ENCODE results near the gene ABHD16B. TPM values are rescaled to one million over a fixed set of nuclear protein-coding genes. Genes with fewer than 3 reads are reported as not detected.

Gene ABHD16B
- total RNA-seq, 3 donors from 2014 or later (not counting 1 experiment from before 2014, with no cell fraction given), result not detected

GRCh38 chr20:63898882-63899558, 37.7 kb downstream of the ABHD16B start:
- Mint-ChIP-seq H3K9me3 (no peaks in the 10 kb centered on the region), H3K27ac (peak overlapping the region; percentile 66 to 91), H3K36me3 (no peaks in the 10 kb centered on the region), H3K4me1 (peaks cover 51 to 58% of the 10 kb centered on the region in 2 donors), H3K4me3 (no peak overlapping the region), H3K27me3 (ENCODE audit: low read depth in 2 of 2) (no peaks in the 10 kb centered on the region)
- intact Hi-C loops (cut with micrococcal nuclease), result no loop called here
- 88% methylated on average over 10 of the region's 10 CpGs for WGBS (ENCODE audit: insufficient coverage)
- Histone ChIP-seq H3K27ac (ENCODE audit: low read length) (no peak overlapping the region), H3K4me1 (ENCODE audit: control insufficient read depth, insufficient read depth, low read length) (peaks cover 58% of the 10 kb centered on the region), H3K9me3 (ENCODE audit: control insufficient read depth, insufficient read depth, low read length) (no peaks in the 10 kb centered on the region), H3K27me3 (ENCODE audit: control insufficient read depth, insufficient read depth, low read length) (no peaks in the 10 kb centered on the region), H3K36me3 (ENCODE audit: control insufficient read depth, insufficient read depth, low read length) (no peaks in the 10 kb centered on the region), H3K4me3 (ENCODE audit: low read length) (no peak overlapping the region)
- TF ChIP-seq, protein P1, sequence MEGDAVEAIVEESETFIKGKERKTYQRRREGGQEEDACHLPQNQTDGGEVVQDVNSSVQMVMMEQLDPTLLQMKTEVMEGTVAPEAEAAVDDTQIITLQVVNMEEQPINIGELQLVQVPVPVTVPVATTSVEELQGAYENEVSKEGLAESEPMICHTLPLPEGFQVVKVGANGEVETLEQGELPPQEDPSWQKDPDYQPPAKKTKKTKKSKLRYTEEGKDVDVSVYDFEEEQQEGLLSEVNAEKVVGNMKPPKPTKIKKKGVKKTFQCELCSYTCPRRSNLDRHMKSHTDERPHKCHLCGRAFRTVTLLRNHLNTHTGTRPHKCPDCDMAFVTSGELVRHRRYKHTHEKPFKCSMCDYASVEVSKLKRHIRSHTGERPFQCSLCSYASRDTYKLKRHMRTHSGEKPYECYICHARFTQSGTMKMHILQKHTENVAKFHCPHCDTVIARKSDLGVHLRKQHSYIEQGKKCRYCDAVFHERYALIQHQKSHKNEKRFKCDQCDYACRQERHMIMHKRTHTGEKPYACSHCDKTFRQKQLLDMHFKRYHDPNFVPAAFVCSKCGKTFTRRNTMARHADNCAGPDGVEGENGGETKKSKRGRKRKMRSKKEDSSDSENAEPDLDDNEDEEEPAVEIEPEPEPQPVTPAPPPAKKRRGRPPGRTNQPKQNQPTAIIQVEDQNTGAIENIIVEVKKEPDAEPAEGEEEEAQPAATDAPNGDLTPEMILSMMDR (IDR thresholded peaks at IDR 0.05), result no peak
- peak in 1 of 2 donors; percentile 49 for DNase-seq
- ATAC-seq, result no peak

GRCh38 chr20:63900413-63900812, 39.1 kb downstream of the ABHD16B start:
- Mint-ChIP-seq H3K36me3 (no peaks in the 10 kb centered on the region), H3K27ac (peak overlapping the region in 1 of 2 donors; percentile 77), H3K4me3 (no peak overlapping the region), H3K4me1 (peaks cover 53 to 62% of the 10 kb centered on the region in 2 donors), H3K9me3 (no peaks in the 10 kb centered on the region), H3K27me3 (ENCODE audit: low read depth in 2 of 2) (no peaks in the 10 kb centered on the region)
- no peaks in the 10 kb centered on the region for H3K36me3 ChIP-seq (ENCODE audit: control insufficient read depth, insufficient read depth, low read length)
- H3K4me1 ChIP-seq (ENCODE audit: control insufficient read depth, insufficient read depth, low read length), result peaks cover 57% of the 10 kb centered on the region
- H3K27ac ChIP-seq (ENCODE audit: low read length), result no peak overlapping the region
- no peaks in the 10 kb centered on the region for H3K9me3 ChIP-seq (ENCODE audit: control insufficient read depth, insufficient read depth, low read length)
- no peak for DNase-seq
- no peak overlapping the region for H3K4me3 ChIP-seq (ENCODE audit: low read length)
- TF ChIP-seq, protein P1 (IDR thresholded peaks at IDR 0.05), result no peak
- intact Hi-C loops (cut with micrococcal nuclease), result no loop called here
- 63% methylated on average over 3 of the region's 3 CpGs for WGBS (ENCODE audit: insufficient coverage)
- ATAC-seq, result no peak
- H3K27me3 ChIP-seq (ENCODE audit: control insufficient read depth, insufficient read depth, low read length), result no peaks in the 10 kb centered on the region

DNA sequence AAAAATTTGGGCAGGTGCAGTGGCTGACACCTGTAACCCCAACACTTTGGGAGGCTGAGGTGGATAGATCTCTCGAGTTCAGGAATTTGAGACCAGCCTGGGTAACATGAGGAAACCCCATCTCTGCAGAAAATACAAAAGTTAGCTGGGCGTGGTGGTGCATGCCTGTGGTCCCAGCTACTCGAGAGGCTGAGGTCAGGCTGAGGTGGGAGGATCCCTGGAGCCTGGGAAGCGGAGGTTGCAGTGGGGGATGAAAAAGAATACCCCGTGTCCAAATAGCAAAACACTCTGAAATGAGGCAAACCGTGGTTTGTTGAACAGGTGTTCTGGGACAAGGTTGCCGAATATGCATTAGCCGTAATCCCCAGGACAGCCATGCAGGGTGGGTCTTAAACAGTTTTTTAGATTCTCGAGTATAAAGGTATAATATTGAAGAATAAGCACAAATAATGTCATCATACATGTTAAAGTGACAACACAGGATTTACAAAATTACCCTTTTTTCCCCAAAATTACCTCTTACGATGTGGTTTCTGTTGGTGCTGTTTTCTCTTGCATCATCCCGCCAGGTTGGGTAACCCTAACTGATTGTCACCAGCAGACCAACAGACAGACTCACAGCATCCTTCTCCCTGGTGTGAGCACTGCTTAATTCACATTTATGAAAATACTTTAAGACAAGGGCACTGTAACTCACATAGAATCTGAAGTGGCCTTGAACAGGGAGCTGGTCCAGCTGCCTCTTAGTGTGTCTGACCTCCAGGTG, 42.7 kb downstream of the ABHD16B start:
- Mint-ChIP-seq H3K4me1 (peaks cover 32 to 42% of the 10 kb centered on the region in 2 donors), H3K27me3 (ENCODE audit: low read depth in 2 of 2) (no peaks in the 10 kb centered on the region), H3K36me3 (no peaks in the 10 kb centered on the region), H3K9me3 (no peaks in the 10 kb centered on the region), H3K4me3 (peak overlapping the region; percentile 17), H3K27ac (peak overlapping the region; percentile 58 to 94)
- DNase-seq (no peak), ATAC-seq (no peak)
- TF ChIP-seq, protein P1 (IDR thresholded peaks at IDR 0.05), result no peak
- H3K27ac ChIP-seq (ENCODE audit: low read length), result no peak overlapping the region
- intact Hi-C loops (cut with micrococcal nuclease), result no loop called here
- no peak overlapping the region for H3K4me3 ChIP-seq (ENCODE audit: low read length)
- H3K4me1 ChIP-seq (ENCODE audit: control insufficient read depth, insufficient read depth, low read length), result peaks cover 31% of the 10 kb centered on the region
- no peaks in the 10 kb centered on the region for H3K27me3 ChIP-seq (ENCODE audit: control insufficient read depth, insufficient read depth, low read length)
- H3K36me3 ChIP-seq (ENCODE audit: control insufficient read depth, insufficient read depth, low read length), result no peaks in the 10 kb centered on the region
- 85% methylated on average over 10 of the region's 11 CpGs for WGBS (ENCODE audit: insufficient coverage)
- no peaks in the 10 kb centered on the region for H3K9me3 ChIP-seq (ENCODE audit: control insufficient read depth, insufficient read depth, low read length)
